ENCODE data around the gene MTNR1A.
"Not testable (repeated sequence)": the region's sequence is repeated elsewhere in the genome, so short reads cannot be mapped to it uniquely, and the experiment has no call there.

Gene MTNR1A

DNA sequence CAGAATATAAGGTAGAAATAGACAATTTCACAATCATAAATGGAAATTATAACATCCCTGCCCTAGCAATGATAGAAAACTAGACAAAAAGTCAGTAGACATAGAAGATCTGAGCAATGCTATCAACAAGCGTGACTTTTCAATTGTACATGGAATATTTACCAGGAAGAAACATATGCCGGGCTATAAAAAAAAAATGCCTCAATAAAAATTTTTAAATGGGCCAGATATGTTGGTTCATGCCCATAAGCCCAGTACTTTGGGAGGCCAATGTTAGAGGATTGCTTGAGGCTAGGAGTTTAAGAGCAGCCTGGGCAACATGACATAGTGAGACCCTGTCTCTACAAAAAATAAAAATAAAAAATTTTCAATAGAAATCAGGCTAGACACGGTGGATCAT, 5.3 kb upstream of the MTNR1A start:
- DNase-seq = no peak

GRCh38 chr4:186557486-186557885, 2.1 kb upstream of the MTNR1A start:
- no peak for DNase-seq

DNA sequence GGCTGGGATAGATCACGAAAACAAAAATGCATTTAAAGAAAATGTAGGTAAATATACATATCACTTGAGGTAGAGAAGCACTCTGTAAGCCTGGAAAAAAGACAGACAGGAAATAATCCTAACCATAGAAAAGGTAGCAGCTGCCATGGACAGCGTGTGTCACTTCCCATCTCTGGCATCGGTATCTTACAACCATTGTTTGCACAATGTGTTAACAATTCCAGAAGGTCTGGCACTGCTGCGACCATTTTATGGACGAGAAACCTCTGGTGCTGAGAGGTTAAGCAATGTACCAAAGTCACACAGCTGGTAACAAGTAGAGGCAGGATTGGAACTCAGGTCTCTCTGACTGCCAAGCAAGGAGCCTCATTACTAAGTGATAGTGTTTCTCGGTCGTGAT, 1.7 kb upstream of the MTNR1A start:
- DNase-seq = no peak

GRCh38 chr4:186554539-186554913, 841 bp downstream of the MTNR1A start:
- peak; percentile 5 for DNase-seq

DNA sequence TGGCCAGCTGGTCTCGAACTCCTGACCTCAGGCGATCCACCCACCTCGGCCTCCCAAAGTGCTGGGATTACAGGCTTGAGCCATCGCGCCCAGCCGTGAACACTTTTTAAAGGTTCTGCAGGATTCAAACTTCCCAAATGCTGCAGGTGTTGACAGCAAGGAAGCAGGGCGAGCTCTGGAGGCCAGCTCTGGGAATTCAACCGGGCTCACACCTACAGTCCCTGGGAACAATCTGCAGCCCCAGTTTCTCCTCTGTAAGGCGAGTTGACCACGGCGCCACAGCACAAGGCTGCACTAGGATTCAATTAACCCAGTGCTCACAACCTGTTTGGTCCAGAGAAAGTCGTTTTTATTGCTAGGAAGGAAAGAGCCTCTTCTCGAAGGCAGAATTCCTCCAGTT, 1.6 kb downstream of the MTNR1A start:
- no peak for DNase-seq

DNA sequence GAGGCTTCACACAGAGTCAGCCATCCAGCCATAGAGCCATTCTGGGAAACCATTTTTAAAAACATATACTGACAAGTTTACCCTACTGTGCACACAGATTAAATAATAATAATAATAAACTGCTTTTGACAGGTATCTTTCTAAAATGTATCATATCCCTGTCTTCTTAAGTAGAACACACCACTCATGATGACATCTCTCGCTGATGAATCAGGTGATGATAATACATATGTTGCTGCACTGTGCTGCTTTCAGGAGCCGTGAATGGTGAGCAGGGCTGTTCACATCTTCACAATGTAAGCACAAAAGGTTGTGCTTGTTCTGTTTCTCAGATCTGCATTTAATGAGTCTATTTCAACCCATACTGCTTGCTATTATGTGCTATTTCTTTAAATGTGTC, 3.5 kb downstream of the MTNR1A start:
- no peak for DNase-seq

GRCh38 chr4:186545436-186545835, 9.9 kb downstream of the MTNR1A start:
- no peak for DNase-seq

DNA sequence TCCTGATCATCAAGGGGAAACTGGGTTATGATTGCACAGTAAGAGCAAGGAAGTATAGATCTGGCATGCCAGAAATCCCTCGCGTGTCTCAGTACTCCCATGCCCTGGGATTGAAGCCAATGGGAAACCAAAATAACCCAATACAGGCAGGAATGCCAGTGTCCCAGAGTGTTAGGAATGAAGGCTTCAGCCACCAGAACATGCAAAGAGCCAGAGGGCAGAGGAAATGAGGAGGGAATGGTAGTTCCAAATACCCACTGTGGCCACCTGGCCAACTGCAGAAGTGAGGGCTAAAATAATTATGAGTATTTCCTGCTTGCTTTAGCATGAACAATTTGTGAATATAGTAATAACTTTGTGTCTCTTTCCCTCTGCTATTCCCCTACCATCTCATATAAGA, 12.2 kb downstream of the MTNR1A start:
- no peak for DNase-seq

- no peak for DNase-seq
Observed at GRCh38 chr4:186541801-186542200, 13.6 kb downstream of the MTNR1A start.

GRCh38 chr4:186537843-186538521, 17.4 kb downstream of the MTNR1A start:
- no peak for DNase-seq

DNA sequence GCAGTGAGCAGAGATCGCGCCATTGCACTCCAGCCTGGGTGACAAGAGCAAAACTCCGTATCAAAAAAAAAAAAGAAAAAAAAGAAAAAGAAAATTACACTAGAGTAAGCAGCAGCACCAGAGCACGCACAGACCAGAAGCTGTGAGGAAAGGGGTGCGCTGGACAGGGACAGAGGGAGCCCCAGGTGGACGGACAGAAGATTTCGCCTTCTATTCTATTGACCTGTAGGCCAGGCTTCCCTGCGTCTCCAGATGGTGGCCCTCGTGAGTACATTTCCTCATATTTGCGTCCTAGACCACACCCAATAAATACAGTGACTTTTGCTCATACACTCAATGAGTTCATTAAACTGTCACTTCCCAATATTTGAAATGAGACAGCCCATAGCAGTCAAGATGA, 19.1 kb downstream of the MTNR1A start:
- no peak for DNase-seq

DNA sequence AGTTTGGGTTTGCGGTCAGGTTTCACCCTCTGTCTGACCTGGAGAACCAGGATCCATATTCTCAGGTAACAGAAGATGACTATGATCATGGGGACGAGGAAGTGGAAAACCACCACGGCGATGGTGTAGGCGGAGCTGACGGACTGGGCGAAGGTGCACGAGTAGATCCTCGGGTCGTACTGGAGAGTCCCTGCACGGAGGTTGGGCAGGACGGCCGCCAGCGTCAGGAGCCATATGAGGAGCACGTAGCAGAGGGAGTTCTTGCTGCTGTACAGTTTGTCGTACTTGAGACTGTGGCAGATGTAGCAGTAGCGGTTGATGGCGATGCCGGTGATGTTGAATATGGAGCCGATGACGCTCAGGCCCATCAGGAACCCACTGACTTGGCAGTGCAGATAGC, 21.3 kb downstream of the MTNR1A start:
- DNase-seq = no peak

- not testable (repeated sequence) for DNase-seq
Observed at GRCh38 chr4:186523927-186524326, 31.4 kb downstream of the MTNR1A start.

DNA sequence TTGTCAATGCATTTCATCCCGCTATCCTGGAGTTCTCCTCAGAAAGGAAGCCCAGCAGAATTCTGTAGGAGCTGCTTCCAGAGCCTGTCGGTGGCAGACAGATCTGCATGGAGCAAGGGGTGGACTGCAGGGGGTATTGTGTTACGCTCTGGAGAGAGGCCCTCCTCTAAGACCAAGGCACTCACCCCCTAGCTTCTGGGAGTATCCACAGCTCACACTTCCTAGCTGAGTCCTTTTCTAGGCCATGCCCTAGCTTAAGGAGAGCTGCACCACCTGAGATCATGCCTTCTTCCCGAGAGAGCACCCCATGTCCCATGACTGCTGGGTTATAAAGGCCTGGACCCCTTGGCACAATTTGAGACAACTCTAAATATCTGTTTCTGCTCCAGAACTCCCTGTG, 39.1 kb downstream of the MTNR1A start:
- DNase-seq = no peak

DNA sequence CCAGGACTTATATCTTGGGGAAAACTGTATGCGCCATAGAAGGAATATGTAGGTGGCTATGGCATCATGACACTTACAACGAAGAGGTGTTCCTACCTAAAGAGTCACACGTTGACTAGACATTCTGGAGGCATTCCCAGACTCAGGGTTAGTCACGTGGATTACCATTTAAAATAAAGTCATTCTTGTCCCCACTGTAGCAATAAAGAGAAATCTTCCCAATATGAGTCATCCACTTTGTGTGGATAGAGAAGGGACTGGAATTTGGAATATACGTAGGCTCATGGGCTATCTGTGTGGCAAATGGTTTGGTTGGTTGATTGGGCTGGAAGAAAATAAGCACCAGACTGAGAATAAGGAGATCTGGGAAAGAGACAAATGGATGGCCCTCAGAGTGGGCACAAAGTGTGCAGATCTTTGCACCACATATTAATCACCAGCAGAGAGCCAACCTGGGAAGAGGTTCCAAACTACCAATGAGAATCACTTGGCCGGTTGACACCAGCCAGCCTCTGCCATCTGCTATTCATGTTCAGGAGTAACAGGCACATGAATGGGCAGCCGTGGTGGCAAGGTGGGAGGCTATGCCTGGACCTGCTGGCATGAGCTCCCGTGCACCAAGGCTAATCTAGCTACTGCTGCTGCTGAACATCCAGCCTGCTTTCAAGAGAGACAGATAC, 41.0 kb downstream of the MTNR1A start:
- DNase-seq = no peak

DNA sequence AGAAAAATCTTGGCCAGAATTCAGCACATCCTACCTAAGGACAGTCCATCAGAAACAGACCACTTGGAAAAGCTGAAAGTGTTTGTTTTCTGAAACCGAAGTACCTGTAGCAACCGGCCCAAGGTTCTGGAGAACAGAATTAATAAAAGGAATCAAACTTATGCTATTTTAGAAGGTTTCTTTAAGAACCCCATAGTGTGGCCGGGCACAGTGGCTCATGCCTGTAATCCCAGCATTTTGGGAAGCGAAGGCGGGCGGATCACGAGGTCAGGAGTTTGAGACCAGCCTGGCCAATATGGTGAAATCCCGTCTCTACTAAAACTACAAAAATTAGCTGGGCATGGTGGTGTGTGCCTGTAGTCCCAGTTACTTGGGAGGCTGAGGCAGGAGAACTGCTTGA, 50.6 kb downstream of the MTNR1A start:
- not testable (repeated sequence) for DNase-seq

DNA sequence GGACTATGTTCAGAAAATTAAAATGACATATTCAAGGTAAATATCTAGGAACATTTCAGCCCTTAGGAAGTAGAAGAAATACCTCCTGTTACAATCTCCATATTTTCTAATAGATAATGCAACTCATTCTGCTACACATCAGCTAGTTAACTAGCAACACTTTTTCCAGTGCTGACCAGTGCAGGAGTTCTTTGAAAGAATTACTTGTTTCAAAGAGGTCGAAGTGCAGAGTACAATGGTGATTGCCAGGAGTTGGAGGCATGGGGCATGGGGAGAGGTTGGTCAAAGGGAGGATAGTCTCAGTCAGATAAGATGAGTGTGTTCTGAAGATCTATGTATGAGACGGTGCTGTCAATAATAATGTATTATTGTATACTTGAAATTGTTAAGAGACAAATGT, 53.1 kb downstream of the MTNR1A start:
- DNase-seq = no peak

- DNase-seq = no peak
Observed at GRCh38 chr4:186501554-186501953, 53.8 kb downstream of the MTNR1A start.

DNA sequence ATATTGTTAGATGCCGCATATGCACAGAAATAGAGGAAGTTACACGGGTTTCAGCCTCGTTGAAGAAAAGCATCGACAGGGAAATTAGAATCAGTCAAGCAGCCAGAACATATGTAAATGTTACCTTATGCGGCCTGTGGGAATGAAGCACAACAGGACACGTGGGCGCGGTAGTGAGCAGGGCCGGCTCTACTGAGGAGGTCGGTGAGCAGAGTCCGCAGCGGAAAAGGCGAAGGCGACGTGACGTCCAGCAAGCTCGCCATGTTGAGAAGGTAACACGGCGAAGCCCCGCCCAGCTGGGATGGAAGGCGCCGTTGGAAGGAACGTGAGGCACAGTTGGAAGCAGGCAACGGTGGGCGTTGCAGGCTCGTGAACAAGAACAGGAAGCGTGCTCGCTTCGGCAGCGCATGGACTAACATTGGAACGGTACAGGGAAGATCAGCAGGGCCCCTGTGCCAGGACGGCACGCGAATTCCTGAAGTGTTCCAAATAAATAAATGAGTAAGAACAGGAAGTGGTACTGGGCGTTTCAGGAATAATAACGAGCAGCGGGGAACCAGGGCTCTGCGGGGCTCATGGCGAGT, 54.6 kb downstream of the MTNR1A start:
- no peak for DNase-seq

DNA sequence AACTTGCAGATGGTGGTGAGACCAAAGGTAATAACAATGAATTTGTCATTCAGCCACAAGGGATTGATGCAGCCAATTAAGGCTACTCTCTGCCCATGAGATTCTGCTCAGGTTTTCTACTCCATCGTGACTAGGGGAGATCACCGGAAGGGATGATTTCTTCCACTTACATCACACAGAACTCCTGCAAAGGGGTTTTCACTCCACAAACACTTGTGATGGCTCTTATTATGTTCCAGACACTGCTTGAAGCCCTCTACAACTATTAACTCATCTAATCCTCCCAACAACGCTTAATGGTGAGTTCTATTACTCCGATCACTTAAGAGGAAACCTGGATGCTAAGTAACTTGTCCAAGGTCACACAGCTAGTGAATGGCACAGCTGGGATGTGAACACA, 55.9 kb downstream of the MTNR1A start:
- DNase-seq = no peak

DNA sequence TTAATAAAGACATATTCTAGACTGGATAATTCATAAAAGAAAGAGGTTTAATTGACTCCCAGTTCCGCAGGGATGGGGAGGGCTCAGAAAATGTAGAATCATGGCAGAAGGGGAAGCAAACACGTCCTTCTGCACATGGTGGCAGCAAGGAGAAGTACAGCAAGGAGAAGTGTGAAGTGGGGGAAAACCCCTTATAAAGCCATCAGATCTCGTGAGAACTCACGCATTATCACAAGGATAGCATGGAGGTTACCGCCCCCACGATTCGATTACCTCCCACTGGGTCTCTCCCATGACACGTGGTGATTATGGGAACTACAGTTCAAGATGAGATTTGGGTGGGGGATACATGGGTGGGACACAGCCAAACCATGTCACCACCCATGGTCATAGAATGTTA, 58.3 kb downstream of the MTNR1A start:
- no peak for DNase-seq

- DNase-seq = no peak
Observed at GRCh38 chr4:186494496-186494895, 60.9 kb downstream of the MTNR1A start.

DNA sequence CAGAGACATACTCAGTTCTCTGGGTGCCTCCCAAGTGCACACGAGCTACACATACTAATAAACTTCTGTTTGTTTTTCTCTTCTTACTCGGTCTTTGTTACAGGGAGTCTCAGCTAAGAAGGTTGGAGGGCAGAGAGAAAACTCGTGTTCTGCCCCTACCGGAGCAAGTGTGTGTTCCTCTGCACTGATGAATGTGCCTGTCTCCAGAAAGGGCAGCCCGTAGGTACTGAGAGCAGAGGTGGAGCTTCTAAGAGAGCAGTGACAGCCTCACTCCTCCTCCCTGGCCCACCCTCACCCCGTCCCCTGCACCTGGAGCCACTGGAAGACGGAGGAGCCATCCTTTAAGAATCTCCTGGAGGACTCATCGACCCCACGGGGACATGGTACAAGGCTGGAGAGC, 67.6 kb downstream of the MTNR1A start:
- DNase-seq = no peak

- DNase-seq = no peak
Observed at GRCh38 chr4:186486172-186486571, 69.2 kb downstream of the MTNR1A start.
